Suprapubic skin (tissue), 4 donors: ENCODE results near the gene NRAS.

ENCODE experiments used
- EP300 ChIP-seq: sonication (generic); formaldehyde crosslinking; IDR thresholded peaks from one replicate; pipeline ENCODE4 v1.6.1; 2017; ENCODE audit warnings: antibody characterized with exemption
- POLR2AphosphoS5 ChIP-seq, 3 donors: sonication (generic); formaldehyde crosslinking; IDR thresholded peaks; one replicate each; pipeline ENCODE4 v1.6.1; 2017; ENCODE audit warnings: antibody characterized with exemption in 3 of 3
- TF ChIP-seq, protein P1 (sequence below), 2 donors: fragments of 200-600 bp in 1 of 2; fragments of 450-650 bp in 1 of 2; sonication (generic) in 1 of 2; IDR thresholded peaks; one replicate each; pipeline ENCODE4 v1.5.1; 2016 to 2019; ENCODE audit warnings: antibody characterized with exemption in 2 of 2, mild to moderate bottlenecking in 1 of 2, moderate library complexity in 1 of 2

DNA sequence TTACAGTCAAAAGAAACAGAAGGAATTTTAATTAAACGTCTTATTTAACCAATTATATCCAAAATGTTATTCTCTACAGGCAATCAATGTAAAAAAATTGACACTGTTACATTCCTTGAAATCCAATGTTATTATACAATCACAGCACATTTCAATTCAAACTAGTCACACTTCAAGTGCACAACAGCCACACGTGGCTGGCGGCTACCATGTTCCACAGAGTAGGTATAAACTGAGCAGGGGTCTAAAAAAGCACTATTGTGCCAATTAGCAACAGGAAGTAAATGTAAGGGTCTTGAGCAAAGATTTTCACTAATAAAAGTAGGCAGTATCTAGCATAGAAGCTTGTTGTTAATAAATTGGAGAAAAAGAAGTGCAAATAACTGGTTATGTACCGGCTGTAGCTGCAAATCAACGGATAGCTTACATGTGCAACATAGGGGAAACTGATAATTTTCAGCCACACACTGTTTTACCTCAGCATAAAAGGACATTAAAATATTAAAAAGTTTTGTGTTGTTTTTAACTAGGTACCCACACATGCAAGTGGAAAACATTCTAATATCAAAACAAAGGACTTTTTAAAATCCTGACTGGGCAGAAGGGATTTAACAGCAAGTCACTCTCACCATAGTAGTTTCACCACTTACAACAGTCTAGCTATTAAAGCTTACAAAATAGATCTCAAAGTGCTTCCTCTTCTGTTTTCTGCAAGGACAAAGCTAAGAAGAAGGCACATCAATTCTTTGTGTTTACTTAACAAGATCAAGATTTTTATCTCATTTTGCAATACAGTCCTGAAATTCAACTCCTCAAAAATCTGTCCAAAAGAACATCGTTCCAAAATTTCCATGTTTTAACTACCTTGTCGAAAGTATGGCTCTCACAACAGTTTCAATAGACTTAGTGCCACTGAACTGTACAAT is 38.7 kb upstream of the NRAS start:
- TF ChIP-seq EP300: no peak
- TF ChIP-seq, protein P1, sequence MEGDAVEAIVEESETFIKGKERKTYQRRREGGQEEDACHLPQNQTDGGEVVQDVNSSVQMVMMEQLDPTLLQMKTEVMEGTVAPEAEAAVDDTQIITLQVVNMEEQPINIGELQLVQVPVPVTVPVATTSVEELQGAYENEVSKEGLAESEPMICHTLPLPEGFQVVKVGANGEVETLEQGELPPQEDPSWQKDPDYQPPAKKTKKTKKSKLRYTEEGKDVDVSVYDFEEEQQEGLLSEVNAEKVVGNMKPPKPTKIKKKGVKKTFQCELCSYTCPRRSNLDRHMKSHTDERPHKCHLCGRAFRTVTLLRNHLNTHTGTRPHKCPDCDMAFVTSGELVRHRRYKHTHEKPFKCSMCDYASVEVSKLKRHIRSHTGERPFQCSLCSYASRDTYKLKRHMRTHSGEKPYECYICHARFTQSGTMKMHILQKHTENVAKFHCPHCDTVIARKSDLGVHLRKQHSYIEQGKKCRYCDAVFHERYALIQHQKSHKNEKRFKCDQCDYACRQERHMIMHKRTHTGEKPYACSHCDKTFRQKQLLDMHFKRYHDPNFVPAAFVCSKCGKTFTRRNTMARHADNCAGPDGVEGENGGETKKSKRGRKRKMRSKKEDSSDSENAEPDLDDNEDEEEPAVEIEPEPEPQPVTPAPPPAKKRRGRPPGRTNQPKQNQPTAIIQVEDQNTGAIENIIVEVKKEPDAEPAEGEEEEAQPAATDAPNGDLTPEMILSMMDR (IDR thresholded peaks at IDR 0.05): no peak
- TF ChIP-seq POLR2AphosphoS5 (IDR thresholded peaks at IDR 0.05): no peak
